Stimulated activated memory B cell treated with anti-CD40 and anti-IgM and Interleukin-4, amounts not matched to agents 10 μg/mL and 1 μg/mL and 100 μg/mL, for 72 hours (primary cell): ENCODE measurements around the gene FAM78A.
A peak's percentile ranks its signal among the peaks of the same experiment; 100 is the strongest.
"Not testable (repeated sequence)": the region's sequence is repeated elsewhere in the genome, so short reads cannot be mapped to it uniquely, and the experiment has no call there.

Source experiments
- ATAC-seq: fragments of 150-1000 bp; cut with Tn5 transposase; 2 replicates; pipeline ENCODE4 v1.10.0; 2021
- H3K27ac Mint-ChIP-seq: one replicate; pipeline ENCODE4 v1.8.0; 2022; ENCODE audit warnings: mild to moderate bottlenecking, mixed read lengths
- H3K27me3 Mint-ChIP-seq: one replicate; pipeline ENCODE4 v1.8.0; 2022; ENCODE audit warnings: mixed read lengths
- H3K36me3 Mint-ChIP-seq: one replicate; pipeline ENCODE4 v1.8.0; 2022; ENCODE audit warnings: mixed read lengths
- H3K4me1 Mint-ChIP-seq: one replicate; pipeline ENCODE4 v1.8.0; 2022; ENCODE audit warnings: mixed read lengths
- H3K4me3 Mint-ChIP-seq: one replicate; pipeline ENCODE4 v1.8.0; 2022; ENCODE audit warnings: mild to moderate bottlenecking, moderate library complexity, mixed read lengths
- H3K9me3 Mint-ChIP-seq: one replicate; pipeline ENCODE4 v1.8.0; 2022; ENCODE audit warnings: mixed read lengths

FAM78A gene

DNA sequence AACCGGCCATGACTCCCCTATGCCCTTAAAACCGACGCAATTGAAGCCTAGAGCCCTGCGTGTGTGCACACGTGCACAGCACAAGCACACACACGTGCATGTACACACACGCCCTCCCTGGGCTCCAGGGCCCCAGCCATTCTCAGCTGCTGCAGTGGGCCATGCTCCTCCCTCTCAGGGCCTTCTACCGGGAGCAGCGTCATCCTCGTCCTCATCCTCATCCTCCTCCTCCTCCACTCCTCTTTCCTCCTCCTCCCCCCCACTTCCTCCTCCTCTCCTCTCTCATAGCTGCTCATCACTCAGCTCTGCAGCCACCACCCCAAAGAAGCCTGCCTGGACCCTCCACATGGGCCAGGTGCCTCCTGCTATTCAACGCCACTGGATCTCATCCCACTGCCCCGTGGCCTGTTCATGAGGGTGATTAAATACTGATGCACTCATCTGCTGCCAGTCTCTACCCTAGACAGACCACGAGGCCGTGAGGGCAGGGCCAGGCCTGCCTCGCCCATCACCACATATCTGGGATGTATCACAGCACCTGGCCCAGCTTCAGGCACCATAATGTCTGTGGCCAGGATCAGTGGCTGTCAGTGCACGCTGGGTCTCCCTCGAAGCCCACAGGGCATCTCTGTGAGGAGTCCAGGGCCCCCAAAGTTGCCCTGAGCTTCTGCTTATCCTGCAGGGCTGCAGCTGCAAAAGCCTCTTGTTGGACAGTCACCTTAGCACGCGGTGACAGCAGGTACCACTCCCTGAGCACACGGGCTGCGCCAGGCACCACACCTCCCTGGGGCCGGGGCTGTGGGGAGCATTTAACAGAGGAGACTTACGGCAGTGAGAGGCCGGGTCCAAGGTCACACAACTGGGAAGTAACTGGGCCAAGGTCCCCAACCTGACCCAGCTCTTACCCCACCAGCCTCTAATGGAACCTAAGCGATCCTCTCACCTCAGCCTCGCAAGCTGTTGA lies 9.8 kb downstream of the FAM78A start:
- no peaks in the 10 kb centered on the region for H3K27me3 Mint-ChIP-seq
- peak overlapping the region; percentile 87 for H3K27ac Mint-ChIP-seq
- no peak overlapping the region for H3K4me3 Mint-ChIP-seq
- peaks cover 88% of the 10 kb centered on the region for H3K4me1 Mint-ChIP-seq
- peaks cover 12% of the 10 kb centered on the region for H3K36me3 Mint-ChIP-seq
- ATAC-seq = no peak
- no peaks in the 10 kb centered on the region for H3K9me3 Mint-ChIP-seq

DNA sequence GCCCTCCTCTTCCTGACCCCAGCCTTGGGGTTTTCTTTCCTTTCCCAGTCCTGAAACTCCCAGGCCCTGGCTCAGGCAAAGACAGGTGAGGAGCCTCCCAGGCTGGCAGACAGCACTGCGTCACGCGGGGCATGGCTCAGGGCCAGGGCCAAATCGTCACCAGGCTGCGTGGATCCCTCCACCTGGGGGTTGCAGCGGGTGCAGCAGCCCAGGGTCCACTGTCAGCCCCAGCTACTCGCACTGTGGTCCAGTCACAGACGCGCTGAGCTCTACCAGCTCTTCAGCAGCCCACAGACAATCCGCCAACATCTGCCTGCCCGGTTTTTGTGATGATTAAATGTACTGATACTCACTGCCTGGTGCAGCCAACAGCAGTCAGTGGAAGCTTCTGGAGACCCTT lies 12.1 kb downstream of the FAM78A start:
- no peaks in the 10 kb centered on the region for H3K9me3 Mint-ChIP-seq
- ATAC-seq = no peak
- H3K4me3 Mint-ChIP-seq = no peak overlapping the region
- H3K36me3 Mint-ChIP-seq = peaks cover 32% of the 10 kb centered on the region
- H3K27ac Mint-ChIP-seq = peak overlapping the region; percentile 87
- H3K4me1 Mint-ChIP-seq = peaks cover 65% of the 10 kb centered on the region
- no peaks in the 10 kb centered on the region for H3K27me3 Mint-ChIP-seq

DNA sequence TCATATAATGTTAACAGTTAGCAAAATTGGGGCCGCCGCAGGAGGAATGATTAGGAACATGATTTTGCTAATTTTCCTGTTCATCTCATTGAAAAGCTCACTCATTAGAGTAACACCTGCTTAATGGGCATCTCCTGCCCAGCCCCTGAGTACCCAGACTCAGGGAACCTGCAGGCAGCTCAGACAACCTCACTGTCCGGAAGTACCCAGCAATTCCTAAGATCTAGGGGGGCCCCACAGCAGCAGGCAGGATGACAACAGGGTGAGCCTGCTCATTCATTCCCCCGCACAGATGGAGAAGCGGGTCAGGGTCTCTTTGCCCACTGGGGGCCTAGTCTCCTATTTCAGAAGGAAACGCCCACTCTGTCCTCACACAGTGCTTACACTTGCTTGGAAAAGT lies 12.6 kb downstream of the FAM78A start:
- peaks cover 60% of the 10 kb centered on the region for H3K4me1 Mint-ChIP-seq
- no peaks in the 10 kb centered on the region for H3K27me3 Mint-ChIP-seq
- H3K36me3 Mint-ChIP-seq = peaks cover 32% of the 10 kb centered on the region
- H3K9me3 Mint-ChIP-seq = no peaks in the 10 kb centered on the region
- ATAC-seq = no peak
- H3K4me3 Mint-ChIP-seq = no peak overlapping the region
- H3K27ac Mint-ChIP-seq = peak overlapping the region; percentile 87

DNA sequence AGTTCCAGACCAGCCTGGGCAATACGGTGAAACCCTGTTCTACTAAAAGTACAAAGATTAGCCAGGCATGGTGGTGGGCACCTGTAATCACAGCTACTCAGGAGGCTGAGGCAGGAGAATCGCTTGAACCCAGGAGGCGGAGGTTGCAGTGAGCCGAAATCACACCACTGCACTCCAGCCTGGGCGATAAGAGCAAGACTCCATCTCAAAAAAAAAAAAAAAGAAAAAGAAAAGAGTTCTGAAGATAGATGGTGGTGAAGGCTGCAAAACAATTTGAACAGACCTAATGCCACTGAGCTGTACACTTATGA lies 13.3 kb downstream of the FAM78A start:
- not testable (repeated sequence) for H3K9me3 Mint-ChIP-seq, H3K27me3 Mint-ChIP-seq, ATAC-seq
- peak overlapping the region; percentile 0 for H3K4me3 Mint-ChIP-seq
- H3K4me1 Mint-ChIP-seq = peaks cover 54% of the 10 kb centered on the region
- peaks cover 32% of the 10 kb centered on the region for H3K36me3 Mint-ChIP-seq
- peak overlapping the region; percentile 87 for H3K27ac Mint-ChIP-seq

DNA sequence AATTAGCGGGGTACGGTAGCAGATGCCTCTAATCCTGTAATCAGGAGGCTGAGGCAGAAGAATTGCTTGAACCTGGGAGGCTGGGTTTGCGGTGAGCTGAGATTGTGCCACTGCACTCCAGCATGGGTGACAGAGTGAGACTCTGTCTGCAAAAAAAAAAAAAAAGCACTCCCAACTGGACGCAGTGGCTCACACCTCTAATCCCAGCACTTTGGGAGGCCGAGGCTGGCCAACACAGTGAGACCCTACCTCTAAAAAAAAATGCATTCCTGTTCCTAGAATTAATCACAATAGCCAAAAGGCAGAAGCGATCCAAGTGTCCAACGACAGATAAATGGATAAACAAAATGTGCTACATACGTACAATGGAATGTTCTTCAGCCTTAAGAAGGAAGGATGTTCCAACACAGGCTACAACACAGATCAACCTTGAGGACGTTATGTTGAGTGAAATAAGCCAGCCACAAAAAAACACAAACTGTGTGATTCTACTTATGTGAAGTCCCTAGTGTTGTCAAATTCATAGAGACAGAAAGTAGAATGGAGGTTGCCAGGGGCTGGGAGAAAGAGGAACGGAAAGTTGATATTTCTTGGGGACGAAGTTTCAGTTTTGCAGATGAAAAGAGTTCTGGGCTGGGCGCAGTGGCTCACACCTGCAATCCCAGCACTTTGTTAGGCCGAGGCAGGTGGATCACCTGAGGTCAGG lies 13.8 kb downstream of the FAM78A start:
- Mint-ChIP-seq H3K36me3 (peaks cover 32% of the 10 kb centered on the region), H3K4me3 (peak overlapping the region; percentile 0), H3K27ac (peak overlapping the region; percentile 87), H3K4me1 (peaks cover 59% of the 10 kb centered on the region), H3K27me3 (no peaks in the 10 kb centered on the region), H3K9me3 (no peaks in the 10 kb centered on the region)
- peak; percentile 73 for ATAC-seq

DNA sequence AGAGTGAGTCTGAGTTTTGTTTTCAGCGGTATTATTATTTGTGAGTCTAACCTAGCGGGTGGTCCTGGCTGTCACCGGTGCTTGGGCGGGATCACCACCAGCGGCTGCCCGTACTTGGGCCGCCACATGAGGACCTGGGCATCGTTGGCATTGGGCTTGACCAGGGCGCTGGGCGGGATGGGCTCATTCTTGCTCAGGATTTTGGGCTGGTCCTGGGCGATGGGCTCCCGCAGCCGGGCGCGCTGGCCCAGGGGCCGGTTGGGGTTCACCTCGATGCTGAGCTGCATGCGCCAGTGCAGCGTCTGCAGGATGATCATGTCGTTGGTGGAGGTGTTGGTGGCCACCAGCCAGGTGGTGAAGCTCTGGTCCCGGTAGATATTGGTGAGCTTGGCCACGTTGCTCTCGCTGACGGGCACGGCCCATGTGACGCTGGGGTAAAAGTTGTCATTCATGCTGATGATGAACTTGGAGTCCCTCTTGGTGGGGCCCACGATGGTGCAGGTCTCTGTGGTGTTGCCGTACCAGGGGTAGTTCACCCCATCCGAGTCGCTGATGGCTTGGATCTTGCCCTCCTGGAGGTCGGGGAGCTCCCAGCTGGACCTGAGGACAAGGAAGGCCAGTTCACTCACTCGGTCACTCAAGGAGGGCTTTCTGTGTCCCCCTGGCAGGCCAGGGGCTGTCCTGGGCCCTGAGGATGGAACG lies 15.4 kb downstream of the FAM78A start:
- Mint-ChIP-seq H3K9me3 (no peaks in the 10 kb centered on the region), H3K4me1 (peaks cover 54% of the 10 kb centered on the region), H3K36me3 (peaks cover 23% of the 10 kb centered on the region), H3K27me3 (no peaks in the 10 kb centered on the region), H3K27ac (no peak overlapping the region), H3K4me3 (no peak overlapping the region)
- no peak for ATAC-seq

DNA sequence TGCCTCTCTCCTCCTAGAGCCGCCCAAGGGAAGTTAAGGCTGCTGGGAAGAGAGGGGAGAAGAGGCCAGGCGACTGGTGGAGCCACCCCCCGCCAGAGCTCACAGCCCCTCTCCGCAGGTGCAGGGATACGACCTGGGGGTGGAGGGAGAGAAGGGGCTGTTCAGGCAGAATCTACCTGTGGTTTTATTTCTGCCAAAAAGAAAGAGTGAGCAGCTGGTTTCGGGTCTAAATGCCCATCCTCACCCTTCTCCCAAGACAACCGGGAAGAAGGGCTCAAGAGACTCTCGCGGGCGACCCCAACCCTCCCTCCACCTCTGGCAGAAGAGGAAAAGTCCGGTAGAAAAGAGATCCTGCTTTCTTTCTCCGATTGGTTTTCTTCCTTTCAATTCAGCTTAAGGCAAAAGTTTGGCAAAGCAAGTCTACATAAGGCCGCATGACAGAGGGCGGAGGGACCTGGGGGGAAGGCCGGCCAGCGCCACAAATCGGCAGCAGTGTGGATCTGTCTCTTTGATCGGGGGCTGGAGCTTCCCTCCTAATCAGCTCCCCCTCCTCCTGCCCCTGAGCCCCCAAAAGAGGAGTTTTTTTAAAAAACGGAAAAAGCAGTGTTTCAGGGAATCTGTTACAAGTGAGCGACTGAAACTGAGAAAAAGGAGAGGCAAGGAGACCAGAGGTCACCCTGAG lies 16.3 kb downstream of the FAM78A start:
- H3K9me3 Mint-ChIP-seq = no peaks in the 10 kb centered on the region
- peak overlapping the region; percentile 50 for H3K27ac Mint-ChIP-seq
- no peaks in the 10 kb centered on the region for H3K27me3 Mint-ChIP-seq
- H3K4me3 Mint-ChIP-seq = no peak overlapping the region
- H3K4me1 Mint-ChIP-seq = peaks cover 49% of the 10 kb centered on the region
- H3K36me3 Mint-ChIP-seq = peaks cover 20% of the 10 kb centered on the region
- ATAC-seq = no peak

DNA sequence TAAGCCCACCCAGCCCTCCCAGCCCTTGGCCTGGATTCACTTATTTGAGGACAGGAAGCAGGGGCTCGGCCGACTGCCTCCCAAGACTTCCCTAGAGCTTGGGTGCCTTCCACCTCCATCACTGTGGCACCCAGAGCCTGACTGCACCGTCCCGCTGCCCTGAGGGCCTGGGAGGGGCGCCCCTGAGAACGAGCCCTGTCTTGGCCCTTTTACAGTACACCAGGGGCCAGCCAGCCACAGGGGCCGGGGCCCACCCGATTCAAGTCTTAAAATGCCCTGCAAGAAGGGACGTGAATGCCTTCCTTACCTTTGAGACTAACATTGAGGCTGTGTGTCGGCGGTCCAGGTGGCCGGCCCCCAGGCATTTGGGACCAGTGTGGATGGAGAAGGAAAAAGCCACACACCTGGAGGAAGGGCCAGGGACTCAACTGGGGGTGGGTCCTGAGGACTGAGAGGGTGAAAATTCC lies 16.8 kb downstream of the FAM78A start:
- Mint-ChIP-seq H3K27ac (peak overlapping the region; percentile 50), H3K4me3 (no peak overlapping the region), H3K9me3 (no peaks in the 10 kb centered on the region), H3K27me3 (no peaks in the 10 kb centered on the region), H3K4me1 (peaks cover 44% of the 10 kb centered on the region), H3K36me3 (peaks cover 20% of the 10 kb centered on the region)
- ATAC-seq = no peak

DNA sequence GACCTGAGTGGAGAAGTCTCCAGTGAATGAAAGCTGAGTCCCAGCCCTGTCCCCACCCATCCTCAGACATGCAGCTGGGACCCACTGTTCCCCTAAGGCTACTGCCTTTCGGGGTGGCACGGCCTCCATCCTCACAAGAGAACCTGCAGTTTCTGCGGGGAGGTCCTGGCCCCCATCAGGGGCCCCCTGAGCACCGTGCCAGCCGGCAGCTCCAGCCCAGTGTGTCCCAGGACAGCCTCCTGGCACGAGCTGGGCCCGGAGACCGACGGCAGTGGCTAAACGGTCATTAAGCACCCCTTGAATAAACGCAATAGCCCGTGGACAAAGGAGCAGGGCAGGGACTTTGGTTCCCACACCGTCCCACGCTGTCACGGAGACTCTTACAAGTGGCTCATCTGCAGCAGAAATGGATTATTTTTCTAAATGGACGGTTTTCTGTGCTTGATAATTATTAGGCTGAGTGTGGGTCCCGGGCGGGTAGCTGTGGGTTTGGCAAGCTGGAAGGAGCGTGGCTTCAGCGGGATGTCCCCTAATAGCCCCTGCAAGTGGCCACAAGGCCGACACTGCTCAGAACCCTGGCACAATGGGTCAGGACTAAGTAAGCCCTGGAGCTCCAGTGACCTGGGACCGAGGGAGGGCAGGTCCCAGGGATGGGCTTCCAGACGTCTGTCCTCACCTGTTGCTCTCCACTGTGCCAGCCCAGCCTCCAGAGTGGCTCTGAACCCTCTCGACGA lies 17.4 kb downstream of the FAM78A start:
- Mint-ChIP-seq H3K27ac (peak overlapping the region; percentile 88), H3K4me3 (no peak overlapping the region), H3K9me3 (no peaks in the 10 kb centered on the region), H3K27me3 (no peaks in the 10 kb centered on the region), H3K36me3 (peaks cover 20% of the 10 kb centered on the region), H3K4me1 (peaks cover 44% of the 10 kb centered on the region)
- no peak for ATAC-seq

DNA sequence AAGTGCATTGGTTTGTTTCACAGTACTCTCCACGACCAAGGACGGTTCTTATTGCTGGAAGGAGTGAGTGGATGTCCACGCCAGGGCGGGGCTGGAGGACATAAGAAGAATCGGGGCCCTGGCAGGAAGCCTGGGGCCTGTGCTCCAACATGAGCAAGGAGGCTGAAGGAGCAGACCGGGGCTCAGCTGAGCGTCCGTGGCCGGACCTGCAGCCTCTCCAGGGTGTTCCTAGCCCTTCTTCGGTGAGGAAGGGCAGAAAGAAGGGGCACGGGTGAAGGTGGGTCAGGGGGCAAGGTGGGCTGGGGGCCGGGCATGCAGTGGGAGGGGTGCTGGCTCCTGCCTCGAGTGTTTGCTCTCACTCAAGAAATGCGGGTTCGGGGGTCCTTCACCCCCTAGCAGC lies 18.1 kb downstream of the FAM78A start:
- Mint-ChIP-seq H3K9me3 (no peaks in the 10 kb centered on the region), H3K27ac (peak overlapping the region; percentile 88), H3K36me3 (peaks cover 20% of the 10 kb centered on the region), H3K27me3 (no peaks in the 10 kb centered on the region), H3K4me3 (no peak overlapping the region), H3K4me1 (peaks cover 43% of the 10 kb centered on the region)
- ATAC-seq = no peak

DNA sequence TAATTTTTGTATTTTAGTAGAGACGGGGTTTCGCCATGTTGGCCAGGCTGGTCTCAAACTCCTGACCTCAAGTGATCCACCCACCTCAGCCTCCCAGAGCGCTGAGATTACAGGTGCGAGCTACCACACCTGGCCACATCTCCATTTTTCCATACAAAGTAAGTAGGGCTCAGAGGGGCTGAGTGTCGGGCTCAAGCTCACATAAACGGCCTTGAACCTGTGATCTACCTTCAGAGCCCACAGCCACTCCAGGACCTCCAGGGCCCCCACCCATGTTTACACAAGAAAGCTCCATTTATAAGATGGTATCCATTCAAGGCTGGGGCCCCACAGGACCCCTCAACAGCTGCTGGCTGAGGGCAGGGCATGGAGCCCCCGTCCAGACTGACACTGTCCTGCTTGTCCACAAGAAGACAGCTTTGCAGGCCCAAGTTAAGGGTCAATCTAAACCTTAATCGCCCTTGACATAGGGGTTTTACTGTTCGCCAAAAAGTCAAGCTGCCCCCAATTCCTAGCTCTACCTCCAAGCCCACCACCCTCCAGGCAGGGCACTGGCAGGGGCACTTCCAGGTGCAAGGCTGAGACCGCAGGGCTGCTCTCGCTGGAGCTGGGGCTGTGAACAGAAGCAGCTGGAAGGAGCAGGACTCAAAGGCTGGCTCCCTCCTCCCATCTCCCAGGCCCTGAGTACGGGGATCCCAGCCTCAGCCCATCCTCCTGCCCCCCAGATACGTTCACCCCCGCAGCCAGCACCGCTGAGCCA lies 18.9 kb downstream of the FAM78A start:
- Mint-ChIP-seq H3K4me3 (no peak overlapping the region), H3K27me3 (no peaks in the 10 kb centered on the region), H3K4me1 (peaks cover 43% of the 10 kb centered on the region), H3K36me3 (peaks cover 20% of the 10 kb centered on the region), H3K27ac (peak overlapping the region; percentile 88), H3K9me3 (no peaks in the 10 kb centered on the region)
- no peak for ATAC-seq

DNA sequence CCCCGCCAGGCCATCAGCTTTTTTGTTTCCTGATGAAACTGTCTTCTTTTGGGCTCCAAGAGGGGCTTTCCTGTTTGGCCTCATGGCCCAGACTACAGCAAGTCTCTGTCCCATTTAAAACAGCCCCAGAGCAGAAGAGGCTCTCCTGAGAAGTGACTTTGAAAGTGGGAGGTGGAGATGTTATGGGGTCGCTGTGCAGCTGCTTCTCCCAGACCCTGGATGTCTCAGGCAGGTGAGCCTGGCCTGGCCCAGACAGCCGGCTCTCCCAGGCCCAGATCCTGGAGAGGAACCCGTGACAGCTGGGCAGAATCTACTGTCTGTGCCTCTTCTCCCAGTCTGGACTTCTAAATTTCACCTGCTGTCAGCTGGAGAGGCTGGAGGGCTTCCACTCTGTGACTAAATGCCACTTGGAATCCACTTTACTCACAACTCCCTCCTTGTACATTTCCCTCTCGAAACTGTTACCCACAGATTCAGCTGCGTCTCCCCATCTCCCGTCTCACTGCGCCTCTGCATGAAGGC lies 20.6 kb downstream of the FAM78A start:
- H3K9me3 Mint-ChIP-seq = no peaks in the 10 kb centered on the region
- H3K27me3 Mint-ChIP-seq = no peaks in the 10 kb centered on the region
- H3K27ac Mint-ChIP-seq = peak overlapping the region; percentile 88
- H3K36me3 Mint-ChIP-seq = peaks cover 15% of the 10 kb centered on the region
- peaks cover 41% of the 10 kb centered on the region for H3K4me1 Mint-ChIP-seq
- no peak for ATAC-seq
- peak overlapping the region; percentile 74 for H3K4me3 Mint-ChIP-seq

DNA sequence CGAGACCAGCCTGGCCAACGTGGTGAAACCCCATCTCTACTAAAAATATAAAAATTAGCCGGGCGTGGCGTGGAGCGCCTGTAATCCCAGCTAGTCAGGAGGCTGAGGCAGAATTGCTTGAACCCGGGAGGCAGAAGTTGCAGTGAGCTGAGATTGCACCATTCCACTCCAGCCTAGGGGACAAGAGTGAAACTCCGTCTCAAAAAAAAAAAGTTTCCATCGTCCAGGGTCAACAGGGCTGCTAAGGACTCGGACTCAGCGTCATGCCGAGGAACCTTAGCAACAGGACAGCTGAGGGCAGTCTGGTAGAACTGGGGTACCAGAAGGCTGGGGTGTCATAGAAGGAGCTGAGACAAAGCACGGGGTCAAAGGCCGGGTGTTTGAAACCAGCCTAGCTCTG lies 21.7 kb downstream of the FAM78A start:
- H3K9me3 Mint-ChIP-seq = no peaks in the 10 kb centered on the region
- no peak overlapping the region for H3K4me3 Mint-ChIP-seq
- peak overlapping the region; percentile 88 for H3K27ac Mint-ChIP-seq
- H3K4me1 Mint-ChIP-seq = peaks cover 41% of the 10 kb centered on the region
- no peaks in the 10 kb centered on the region for H3K27me3 Mint-ChIP-seq
- peaks cover 4% of the 10 kb centered on the region for H3K36me3 Mint-ChIP-seq
- no peak for ATAC-seq
